Thyroid gland (tissue), 4 donors: ENCODE data around the gene ADRA2C.

Source experiments
- CTCF ChIP-seq, 6 experiments: fragments of 200-600 bp in 3 of 6; fragments of 450-650 bp in 3 of 6; sonication (generic) in 3 of 6; IDR thresholded peaks; one replicate each; pipeline ENCODE4 v1.5.1; 2016 to 2019; ENCODE audit warnings: antibody characterized with exemption in 6 of 6, mild to moderate bottlenecking in 2 of 6, inconsistent platforms in 1 of 6, moderate library complexity in 1 of 6
- POLR2A ChIP-seq, 2 donors: fragments of 450-650 bp; IDR thresholded peaks; one replicate each; pipeline ENCODE4 v1.6.1; 2017; ENCODE audit warnings: antibody characterized with exemption in 2 of 2, mild to moderate bottlenecking in 2 of 2, moderate library complexity in 1 of 2

GRCh38 chr4:3792813-3793212 is 26.6 kb downstream of the ADRA2C start:
- TF ChIP-seq CTCF (IDR thresholded peaks at IDR 0.05) (no peak), POLR2A (IDR thresholded peaks at IDR 0.05) (no peak)
